MCF 10A (cell line): ENCODE measurements around the gene NAPB. TPM values are rescaled to one million over a fixed set of nuclear protein-coding genes. Genes with fewer than 3 reads are reported as not detected.
A peak's percentile ranks its signal among the peaks of the same experiment; 100 is the strongest.

Experiments used
- BruUV-seq: library from RNA; stranded (reverse); fragments of 400-500 nt; replicated peaks from 2 replicates; lab custom pipeline; 2021; lab: Mats Ljungman, UMichigan
- CTCF ChIA-PET: fragments of 300-600 bp; sonication (Branson Sonifier 250); formaldehyde crosslinking; extraction: SDS; loops from one replicate; lab custom pipeline; 2021; ENCODE audit warnings: antibody characterized with exemption, inconsistent platforms; lab: Yijun Ruan, JAX
- POLR2A ChIA-PET: fragments of 300-600, 350-650 bp; sonication (Branson Sonifier 250); formaldehyde crosslinking; extraction: SDS; loops from one replicate; lab custom pipeline; 2020; ENCODE audit warnings: antibody characterized with exemption, inconsistent platforms; lab: Yijun Ruan, JAX
- DNase-seq: peaks from one replicate; pipeline ENCODE4 v3.0.0-alpha.2; 2018; ENCODE audit not compliant: unreplicated experiment
- H3K27ac Mint-ChIP-seq: one replicate; pipeline ENCODE4 v1.8.0; 2022; ENCODE audit warnings: mild to moderate bottlenecking, low read depth, mixed read lengths; ENCODE audit not compliant: unreplicated experiment
- H3K27me3 Mint-ChIP-seq: one replicate; pipeline ENCODE4 v1.8.0; 2022; ENCODE audit warnings: mixed read lengths; ENCODE audit not compliant: insufficient read depth, unreplicated experiment
- H3K36me3 Mint-ChIP-seq: one replicate; pipeline ENCODE4 v1.8.0; 2022; ENCODE audit warnings: mild to moderate bottlenecking, moderate library complexity, mixed read lengths; ENCODE audit not compliant: insufficient read depth, unreplicated experiment
- H3K4me1 Mint-ChIP-seq: one replicate; pipeline ENCODE4 v1.8.0; 2022; ENCODE audit warnings: mixed read lengths; ENCODE audit not compliant: insufficient read depth, unreplicated experiment
- H3K4me3 Mint-ChIP-seq: one replicate; pipeline ENCODE4 v1.8.0; 2022; ENCODE audit warnings: mild to moderate bottlenecking, moderate library complexity, mixed read lengths; ENCODE audit not compliant: unreplicated experiment
- H3K9me3 Mint-ChIP-seq: one replicate; pipeline ENCODE4 v1.8.0; 2022; ENCODE audit warnings: mixed read lengths; ENCODE audit not compliant: unreplicated experiment
- CTCF ChIP-seq: fragments of 200-600 bp; IDR thresholded peaks from one replicate; pipeline ENCODE4 v1.8.0; 2022; ENCODE audit warnings: antibody characterized with exemption, mild to moderate bottlenecking; ENCODE audit not compliant: unreplicated experiment
- intact Hi-C: fragments of 100-400 bp; cut with micrococcal nuclease; formaldehyde crosslinking; loops from 2 replicates; pipeline ENCODE4 v1.14.1; 2022
- total RNA-seq: library from RNA; stranded (reverse); gene quantifications from 2 replicates; pipeline ENCODE4 v1.2.3, GENCODE V29; 2022

The NAPB gene
- total RNA-seq, 1 experiment from 2014 or later: 9.6 TPM

DNA sequence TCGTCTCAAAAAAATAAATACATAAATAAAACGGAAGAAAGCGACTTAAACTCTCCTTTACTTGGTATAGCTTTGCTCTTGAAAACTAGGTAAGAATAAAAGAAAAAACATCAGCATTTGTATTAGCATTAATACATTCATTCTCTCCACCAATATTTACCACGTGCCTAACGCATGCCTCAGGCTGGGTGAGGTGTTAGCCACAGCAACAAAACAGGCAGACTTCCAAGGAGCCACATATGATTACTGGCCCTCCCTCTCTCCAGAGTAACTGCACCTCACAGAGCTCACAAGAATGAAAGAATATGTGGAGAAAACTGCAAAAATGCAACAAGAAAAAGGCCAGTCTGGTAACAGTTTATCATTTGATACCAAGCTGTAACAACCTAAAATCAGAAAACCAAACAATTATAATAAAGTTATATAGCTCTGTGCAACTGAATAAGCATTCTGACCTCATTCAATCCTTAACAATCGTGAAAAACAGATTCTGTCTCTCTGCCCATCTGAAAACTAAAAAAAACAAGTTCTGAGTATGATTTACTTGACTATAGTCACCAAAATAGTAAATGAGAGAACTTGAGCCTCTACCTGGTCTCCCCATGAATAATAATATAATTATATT lies 5.2 kb downstream of the NAPB start:
- Mint-ChIP-seq H3K4me3 (peak overlapping the region; percentile 8), H3K4me1 (peaks cover 36% of the 10 kb centered on the region), H3K27ac (peak overlapping the region; percentile 49), H3K9me3 (no peaks in the 10 kb centered on the region), H3K36me3 (peaks cover 6% of the 10 kb centered on the region), H3K27me3 (no peaks in the 10 kb centered on the region)
- ChIA-PET CTCF (interaction anchor here (0.6 to 2.1 kb wide), 9 partner anchors 12 to 1515 kb away, joined by 3 to 7 read pairs (median 4); no protein-coding TSS in a partner anchor), POLR2A (interaction anchor here (0.6 to 10.1 kb wide), 8 partner anchors 12 to 1834 kb away, joined by 3 to 261 read pairs (median 5); partner anchors contain the start of genes GZF1 and NXT1)
- no peak for TF ChIP-seq CTCF
- BruUV-seq: no TSS peak
- intact Hi-C loops: no loop called here
- peak; percentile 58 for DNase-seq

GRCh38 chr20:23415555-23415954 lies 5.7 kb downstream of the NAPB start:
- no peaks in the 10 kb centered on the region for H3K9me3 Mint-ChIP-seq
- peaks cover 6% of the 10 kb centered on the region for H3K36me3 Mint-ChIP-seq
- no peak for DNase-seq
- ChIA-PET CTCF (interaction anchor here (0.6 to 2.1 kb wide), 6 partner anchors 11 to 1515 kb away, joined by 3 to 7 read pairs (median 5); no protein-coding TSS in a partner anchor), POLR2A (interaction anchor here (0.6 to 10.1 kb wide), 7 partner anchors 12 to 1835 kb away, joined by 3 to 261 read pairs (median 6); partner anchors contain the start of genes GZF1 and NXT1)
- peak overlapping the region; percentile 49 for H3K27ac Mint-ChIP-seq
- no peak for TF ChIP-seq CTCF
- peaks cover 36% of the 10 kb centered on the region for H3K4me1 Mint-ChIP-seq
- H3K27me3 Mint-ChIP-seq: no peaks in the 10 kb centered on the region
- H3K4me3 Mint-ChIP-seq: peak overlapping the region; percentile 8
- intact Hi-C loops: no loop called here
- BruUV-seq: no TSS peak

GRCh38 chr20:23414526-23415188 lies 6.6 kb downstream of the NAPB start:
- Mint-ChIP-seq H3K4me3 (no peak overlapping the region), H3K4me1 (peaks cover 36% of the 10 kb centered on the region), H3K27ac (no peak overlapping the region), H3K27me3 (no peaks in the 10 kb centered on the region), H3K36me3 (no peaks in the 10 kb centered on the region), H3K9me3 (no peaks in the 10 kb centered on the region)
- ChIA-PET CTCF (interaction anchor here (1.0 to 2.1 kb wide), 2 partner anchors 27 to 723 kb away, joined by 6 to 7 read pairs; no protein-coding TSS in a partner anchor), POLR2A (interaction anchor here (0.7 to 10.1 kb wide), 6 partner anchors 11 to 1836 kb away, joined by 3 to 261 read pairs (median 4); partner anchors contain the start of genes GZF1 and NXT1)
- DNase-seq: no peak
- no peak for TF ChIP-seq CTCF
- intact Hi-C loops: no loop called here
- no TSS peak for BruUV-seq
